HG02884 (cell line): ENCODE measurements around the gene CMTR1.
"Not testable (repeated sequence)": the region's sequence is repeated elsewhere in the genome, so short reads cannot be mapped to it uniquely, and the experiment has no call there.

Experiments used
- ATAC-seq: cut with Tn5 transposase; IDR thresholded peaks from one replicate; pipeline ENCODE4 v1.9.1; 2021; ENCODE audit warnings: mild to moderate bottlenecking, moderate library complexity; ENCODE audit not compliant: unreplicated experiment

CMTR1 gene

GRCh38 chr6:37491171-37491829 lies 58.3 kb downstream of the CMTR1 start:
- no peak for ATAC-seq

- ATAC-seq = no peak
Measured at GRCh38 chr6:37491830-37492208, 58.8 kb downstream of the CMTR1 start.

- ATAC-seq = no peak
Measured at GRCh38 chr6:37492236-37492972, 59.4 kb downstream of the CMTR1 start.

- no peak for ATAC-seq
Measured at GRCh38 chr6:37492991-37493660, 60.1 kb downstream of the CMTR1 start.

- ATAC-seq = no peak
Measured at GRCh38 chr6:37493661-37493995, 60.6 kb downstream of the CMTR1 start.

GRCh38 chr6:37495244-37495934 lies 62.4 kb downstream of the CMTR1 start:
- no peak for ATAC-seq

GRCh38 chr6:37496951-37497885 lies 64.2 kb downstream of the CMTR1 start:
- ATAC-seq = no peak

GRCh38 chr6:37499433-37500293 lies 66.6 kb downstream of the CMTR1 start, which contains the start of gene CCDC167:
Gene CCDC167 (minus strand): TSS chr6:37499893. CDS start chr6:37499863, 30 bp downstream.
- ATAC-seq = peak; percentile 79

GRCh38 chr6:37500294-37500608 lies 67.2 kb downstream of the CMTR1 start:
- ATAC-seq = no peak

- ATAC-seq = not testable (repeated sequence)
Measured at GRCh38 chr6:37500904-37501303, 67.9 kb downstream of the CMTR1 start.

- no peak for ATAC-seq
Measured at GRCh38 chr6:37501632-37502491, 68.8 kb downstream of the CMTR1 start.

- no peak for ATAC-seq
Measured at GRCh38 chr6:37502703-37503291, 69.8 kb downstream of the CMTR1 start.

GRCh38 chr6:37503309-37503965 lies 70.4 kb downstream of the CMTR1 start:
- no peak for ATAC-seq

GRCh38 chr6:37504024-37504423 lies 71.0 kb downstream of the CMTR1 start:
- ATAC-seq = no peak

GRCh38 chr6:37506479-37506878 lies 73.5 kb downstream of the CMTR1 start:
- no peak for ATAC-seq

GRCh38 chr6:37507077-37507476 lies 74.1 kb downstream of the CMTR1 start:
- no peak for ATAC-seq

- ATAC-seq = no peak
Measured at GRCh38 chr6:37507690-37508421, 74.8 kb downstream of the CMTR1 start.
